Medulla oblongata (tissue), 1 donor: ENCODE measurements around the gene PABPC1L.

ENCODE experiments used
- DNase-seq: peaks from one replicate; pipeline ENCODE4 v3.0.0-alpha.2; 2015; ENCODE audit errors: extremely low spot score

The PABPC1L gene

GRCh38 chr20:44966030-44966961 lies 56.4 kb downstream of the PABPC1L start, which contains the start of gene STK4:
Gene STK4 (plus strand): TSS chr20:44966512. CDS start chr20:44966569, 57 bp downstream.
- peak; percentile 97 for DNase-seq

GRCh38 chr20:44967207-44967807 lies 57.4 kb downstream of the PABPC1L start:
- peak; percentile 70 for DNase-seq

DNA sequence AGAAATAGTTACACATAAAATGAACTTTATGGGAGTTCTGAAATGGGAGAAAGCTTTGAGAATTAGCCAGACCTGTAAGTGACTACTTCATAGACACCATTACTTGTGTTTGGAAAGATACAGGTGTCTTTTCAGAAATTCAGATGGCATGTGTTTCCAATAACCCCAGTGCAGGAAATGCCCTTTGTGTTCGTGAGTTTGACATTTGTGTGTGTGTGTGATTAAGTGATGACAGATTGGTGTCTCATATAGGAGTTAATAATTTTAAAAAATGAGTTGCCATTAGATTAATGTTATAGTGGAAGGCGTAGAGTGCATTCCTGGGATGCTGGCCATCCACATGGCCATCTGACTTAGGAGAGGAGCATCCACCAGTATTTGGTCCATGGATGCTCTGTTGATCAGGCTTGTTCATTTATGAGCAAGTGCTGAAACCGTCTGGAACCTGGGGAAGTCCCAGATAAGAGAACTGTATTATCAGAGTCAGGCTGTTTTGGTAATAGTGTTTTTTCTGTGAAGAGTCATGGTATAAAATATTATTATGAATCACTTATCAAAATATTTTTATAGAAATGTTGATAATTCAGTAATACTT lies 59.5 kb downstream of the PABPC1L start:
- DNase-seq: no peak

- DNase-seq: no peak
Observed at GRCh38 chr20:44970243-44970757, 60.4 kb downstream of the PABPC1L start.

- no peak for DNase-seq
Observed at GRCh38 chr20:44973053-44973452, 63.2 kb downstream of the PABPC1L start.

DNA sequence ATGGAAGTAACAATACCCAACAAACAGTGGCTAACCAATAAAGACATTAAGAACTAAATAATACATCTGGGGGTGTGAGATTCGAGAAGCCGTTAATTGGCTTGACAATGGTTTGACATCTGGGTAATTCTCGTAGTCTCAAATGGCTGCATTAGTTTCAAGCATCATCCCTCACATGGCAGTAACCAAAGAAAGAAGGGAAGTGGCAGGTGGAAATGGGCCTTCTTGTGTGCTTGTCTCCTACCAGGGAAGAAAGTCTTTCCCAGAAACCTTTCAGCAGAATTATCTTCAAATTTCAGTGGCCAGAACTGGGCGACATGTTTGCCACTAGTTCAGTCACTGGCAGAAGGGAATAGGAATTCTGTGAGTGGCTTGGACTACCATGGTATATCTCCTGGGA lies 66.8 kb downstream of the PABPC1L start:
- DNase-seq: no peak

DNA sequence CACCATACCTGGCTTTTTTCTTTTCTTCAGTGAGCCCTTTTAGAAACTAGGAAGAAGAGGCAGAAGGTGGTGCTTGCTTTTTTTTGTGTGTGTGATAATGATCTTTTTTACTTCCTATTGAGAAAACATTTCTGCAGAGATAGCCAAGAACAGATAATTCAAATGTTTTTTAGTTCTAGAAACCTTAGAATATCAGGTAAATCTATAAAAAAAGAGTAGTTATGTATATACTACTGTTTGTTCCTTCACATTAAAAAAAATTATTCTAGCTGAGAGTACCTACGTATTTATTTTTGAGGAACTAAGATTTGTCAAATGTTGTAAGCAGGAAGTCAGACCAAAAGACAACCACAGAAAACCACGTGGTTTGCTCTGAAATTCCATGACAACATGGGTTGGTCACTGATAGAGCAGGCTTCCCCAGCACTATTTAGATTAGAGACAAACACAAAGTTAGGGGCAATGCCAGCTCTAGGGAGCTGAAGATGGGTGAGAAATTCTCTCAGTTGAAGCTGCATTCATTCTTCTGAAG lies 69.3 kb downstream of the PABPC1L start:
- peak; percentile 84 for DNase-seq

DNA sequence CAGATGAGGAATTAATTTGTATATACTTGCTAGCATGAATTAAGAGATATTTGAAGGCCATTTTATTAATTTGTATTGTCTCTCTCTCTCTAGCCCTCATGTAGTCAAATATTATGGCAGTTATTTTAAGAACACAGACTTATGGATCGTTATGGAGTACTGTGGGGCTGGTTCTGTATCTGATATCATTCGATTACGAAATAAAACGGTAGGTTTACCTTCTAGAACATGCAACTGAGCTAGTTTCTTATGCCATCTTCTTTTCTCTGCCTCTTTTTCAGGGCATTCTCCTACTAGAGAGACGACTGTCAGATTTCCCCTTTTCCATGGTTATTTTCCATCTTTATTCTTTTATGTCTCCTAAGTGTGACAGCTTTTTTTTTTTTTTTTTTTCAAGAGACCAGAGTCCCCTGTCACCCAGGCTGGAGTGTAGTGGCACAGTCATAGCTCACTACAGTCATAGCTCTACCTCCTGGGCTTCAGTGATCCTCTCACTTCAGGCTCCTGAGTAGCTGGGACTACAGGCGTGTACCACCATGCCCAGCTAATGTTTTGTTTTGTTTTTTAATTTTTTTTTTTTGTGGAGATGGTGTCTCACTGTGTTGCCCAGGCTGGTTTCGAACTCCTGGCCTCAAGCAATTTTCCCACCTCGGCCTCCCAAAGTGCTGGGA lies 72.0 kb downstream of the PABPC1L start:
- DNase-seq: no peak

- no peak for DNase-seq
Observed at GRCh38 chr20:44983093-44983674, 73.3 kb downstream of the PABPC1L start.

- DNase-seq: no peak
Observed at GRCh38 chr20:44988631-44989171, 78.8 kb downstream of the PABPC1L start.
